Activated T-helper 2 cell treated with anti-CD3 and anti-CD28 coated beads, Interferon-gamma antibody, Interleukin-2, Interleukin-4, amounts not matched to agents 10 μg/mL and 5 μg/mL and 100 μg/mL, durations not matched to agents 14 hours and 24 hours and 36 hours (primary cell): ENCODE data around the gene WFDC1. TPM values are rescaled to one million over a fixed set of nuclear protein-coding genes. Genes with fewer than 3 reads are reported as not detected.
"Not testable (repeated sequence)": the region's sequence is repeated elsewhere in the genome, so short reads cannot be mapped to it uniquely, and the experiment has no call there.

Source experiments
- DNase-seq: peaks from one replicate; pipeline ENCODE4 v3.0.0; 2021; ENCODE audit warnings: low spot score
- H3K27ac Mint-ChIP-seq: one replicate; pipeline ENCODE4 v1.8.0; 2021; ENCODE audit warnings: mixed read lengths
- H3K27me3 Mint-ChIP-seq: one replicate; pipeline ENCODE4 v1.8.0; 2021; ENCODE audit warnings: low read depth, mixed read lengths
- H3K36me3 Mint-ChIP-seq: one replicate; pipeline ENCODE4 v1.8.0; 2021; ENCODE audit warnings: low read depth, mixed read lengths
- H3K4me1 Mint-ChIP-seq: one replicate; pipeline ENCODE4 v1.8.0; 2021; ENCODE audit warnings: low read depth, mixed read lengths
- H3K4me3 Mint-ChIP-seq: one replicate; pipeline ENCODE4 v1.8.0; 2021; ENCODE audit warnings: low read depth, mild to moderate bottlenecking, moderate library complexity, mixed read lengths
- H3K9me3 Mint-ChIP-seq: one replicate; pipeline ENCODE4 v1.8.0; 2021; ENCODE audit warnings: mixed read lengths
- intact Hi-C: fragments of 100-400 bp; cut with micrococcal nuclease; formaldehyde crosslinking; loops from one replicate; pipeline ENCODE4 v1.15.1; 2023
- total RNA-seq: library from RNA; stranded (reverse); gene quantifications from 2 replicates; pipeline ENCODE4 v1.2.3, GENCODE V29; 2022

The WFDC1 gene
- total RNA-seq, 1 donor from 2014 or later = not detected

DNA sequence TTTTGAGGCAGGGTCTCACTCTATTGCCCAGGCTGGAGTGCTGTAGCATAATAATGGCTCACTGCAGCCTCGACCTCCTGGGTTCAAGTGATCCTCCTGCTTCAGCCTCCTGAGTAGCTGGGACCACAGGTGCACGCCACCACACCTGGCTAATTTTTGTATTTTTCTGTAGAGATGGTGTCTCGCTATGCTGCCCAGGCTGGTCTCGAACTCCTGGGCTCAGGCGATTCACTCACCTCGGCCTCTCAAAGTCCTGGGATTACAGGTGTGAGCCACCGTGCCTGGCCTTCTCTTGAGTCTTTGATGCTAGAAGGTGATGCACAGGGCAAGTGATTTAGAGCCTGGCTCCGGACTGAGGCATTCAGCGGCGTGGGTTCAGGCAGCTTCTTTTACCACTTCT, 49.1 kb downstream of the WFDC1 start:
- H3K4me3 Mint-ChIP-seq, intact Hi-C loops, H3K4me1 Mint-ChIP-seq, H3K27me3 Mint-ChIP-seq, DNase-seq, H3K9me3 Mint-ChIP-seq, H3K27ac Mint-ChIP-seq, H3K36me3 Mint-ChIP-seq: not testable (repeated sequence)

GRCh38 chr16:84344781-84345180, 50.1 kb downstream of the WFDC1 start:
- H3K4me1 Mint-ChIP-seq = no peaks in the 10 kb centered on the region
- H3K27ac Mint-ChIP-seq = no peak overlapping the region
- no peaks in the 10 kb centered on the region for H3K9me3 Mint-ChIP-seq
- no peak for DNase-seq
- no peak overlapping the region for H3K4me3 Mint-ChIP-seq
- no peaks in the 10 kb centered on the region for H3K36me3 Mint-ChIP-seq
- intact Hi-C loops = no loop called here
- H3K27me3 Mint-ChIP-seq = no peaks in the 10 kb centered on the region

DNA sequence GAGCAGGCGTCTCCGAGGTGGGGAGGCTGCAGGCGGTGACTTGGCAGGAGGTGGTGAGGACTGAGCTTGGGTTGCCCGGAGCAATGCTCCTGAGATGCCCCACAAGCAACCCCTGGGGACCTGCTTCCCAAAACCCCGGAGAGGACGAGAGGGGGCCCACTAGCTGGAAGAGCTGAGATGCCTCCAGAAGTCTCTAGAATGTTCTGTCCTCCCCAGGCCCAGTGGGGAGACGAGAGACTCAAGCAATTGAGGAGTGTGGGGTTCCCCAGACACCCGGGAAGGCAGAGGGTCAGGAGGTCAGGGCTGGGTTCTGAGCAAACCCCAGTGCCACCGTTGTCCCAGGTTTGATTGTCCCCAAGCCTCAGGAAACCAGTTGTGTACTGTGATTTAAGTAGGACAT, 52.5 kb downstream of the WFDC1 start:
- intact Hi-C loops = no loop called here
- Mint-ChIP-seq H3K27ac (no peak overlapping the region), H3K36me3 (no peaks in the 10 kb centered on the region), H3K9me3 (no peaks in the 10 kb centered on the region), H3K27me3 (peaks cover 3% of the 10 kb centered on the region), H3K4me3 (no peak overlapping the region), H3K4me1 (no peaks in the 10 kb centered on the region)
- DNase-seq = no peak

DNA sequence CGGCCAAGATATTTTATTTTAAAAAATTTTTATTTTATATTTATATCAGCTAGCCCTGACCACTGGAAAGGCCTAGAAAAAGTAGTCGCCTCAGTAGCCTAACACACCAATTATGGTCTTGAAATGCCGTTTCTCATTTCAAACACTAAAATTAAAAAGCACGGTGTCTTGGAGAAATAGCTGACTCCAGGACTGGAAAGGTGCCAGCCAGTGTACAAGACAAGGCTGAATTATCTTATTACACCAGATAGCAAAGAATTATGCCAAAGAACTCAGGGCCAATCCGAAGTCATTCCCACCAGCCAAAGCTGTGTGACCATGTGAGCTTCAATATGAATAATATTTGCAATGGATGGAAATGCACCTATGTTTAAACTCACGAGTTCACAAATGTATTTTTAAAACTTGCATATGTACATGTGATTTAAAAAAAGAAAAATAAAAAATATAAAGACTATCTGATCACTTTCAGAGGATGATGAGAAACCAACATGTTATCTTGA, 53.8 kb downstream of the WFDC1 start:
- Mint-ChIP-seq H3K36me3 (no peaks in the 10 kb centered on the region), H3K4me1 (no peaks in the 10 kb centered on the region)

DNA sequence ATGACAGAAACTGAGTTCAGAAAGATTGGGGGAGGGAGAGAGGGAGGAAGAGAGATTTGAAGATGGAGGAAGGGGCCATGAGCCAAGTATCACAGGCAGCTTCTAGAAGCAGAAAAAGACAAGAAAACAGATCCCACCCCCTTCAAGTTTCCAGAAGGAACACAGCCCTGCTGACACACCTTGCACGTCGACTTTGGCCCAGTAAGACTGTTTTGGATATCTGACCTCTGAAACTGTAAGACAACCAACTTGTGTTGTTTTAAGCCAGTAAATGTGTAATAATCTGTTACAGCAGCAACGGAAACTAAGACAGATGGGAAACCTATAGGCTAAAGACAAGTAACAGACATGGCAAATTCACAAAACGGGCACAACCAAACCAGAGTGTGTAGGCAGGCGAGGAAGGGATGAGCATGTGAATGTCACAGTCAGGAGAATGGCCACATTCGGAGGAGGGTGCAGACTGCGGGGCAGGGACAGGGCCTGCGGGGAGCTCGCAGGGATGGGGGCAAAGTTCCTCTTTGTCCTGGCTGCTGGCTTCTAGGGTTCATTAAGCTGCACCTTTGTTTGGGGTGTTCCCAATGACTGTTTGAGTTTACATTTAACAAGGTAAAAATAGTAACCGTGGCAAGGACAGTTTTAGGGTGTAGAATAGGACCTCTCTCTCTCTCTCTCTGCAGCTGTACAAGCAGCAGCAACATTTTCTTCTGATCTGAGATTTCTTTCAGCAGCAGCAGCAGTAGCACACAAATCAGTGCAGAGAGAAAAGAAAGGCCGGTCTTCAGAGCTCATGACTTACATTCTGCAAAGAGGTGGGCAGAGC, 55.4 kb downstream of the WFDC1 start:
- Mint-ChIP-seq H3K36me3 (no peaks in the 10 kb centered on the region), H3K27ac (no peak overlapping the region), H3K4me3 (no peak overlapping the region), H3K9me3 (no peaks in the 10 kb centered on the region), H3K4me1 (no peaks in the 10 kb centered on the region), H3K27me3 (peaks cover 7% of the 10 kb centered on the region)
- intact Hi-C loops = no loop called here
- DNase-seq = no peak

More for the DNA sequence above, 53.8 kb downstream of the WFDC1 start:
- no peak overlapping the region for H3K27ac Mint-ChIP-seq
- DNase-seq = no peak
- H3K27me3 Mint-ChIP-seq = peaks cover 7% of the 10 kb centered on the region
- intact Hi-C loops = no loop called here
- no peaks in the 10 kb centered on the region for H3K9me3 Mint-ChIP-seq
- H3K4me3 Mint-ChIP-seq = no peak overlapping the region

- H3K4me1 Mint-ChIP-seq = no peaks in the 10 kb centered on the region
- H3K9me3 Mint-ChIP-seq = no peaks in the 10 kb centered on the region
- no peak for DNase-seq
- no peak overlapping the region for H3K4me3 Mint-ChIP-seq
- intact Hi-C loops = no loop called here
- H3K27me3 Mint-ChIP-seq = peaks cover 7% of the 10 kb centered on the region
- no peak overlapping the region for H3K27ac Mint-ChIP-seq
- no peaks in the 10 kb centered on the region for H3K36me3 Mint-ChIP-seq
Observed at GRCh38 chr16:84350685-84351400, 56.2 kb downstream of the WFDC1 start.

DNA sequence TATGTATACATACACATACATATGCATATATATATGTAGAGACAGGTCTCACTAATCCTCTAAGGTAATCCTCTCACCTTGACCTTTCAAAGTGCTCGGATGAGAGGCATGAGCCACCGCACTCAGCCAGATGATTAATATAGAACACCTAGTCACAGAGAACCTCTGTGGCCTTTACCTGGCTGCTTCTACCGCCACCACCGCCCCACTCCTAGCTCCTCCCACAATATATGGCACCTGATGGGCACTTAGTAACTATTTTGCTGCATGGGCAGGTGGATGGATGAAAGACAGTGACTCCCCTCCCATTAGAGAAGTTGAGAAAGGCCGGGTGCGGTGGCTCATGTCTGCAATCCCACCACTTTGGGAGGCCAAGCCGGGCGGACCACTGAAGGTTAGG, 57.0 kb downstream of the WFDC1 start:
- no peak for DNase-seq
- Mint-ChIP-seq H3K36me3 (no peaks in the 10 kb centered on the region), H3K27me3 (peaks cover 7% of the 10 kb centered on the region), H3K4me3 (no peak overlapping the region), H3K9me3 (no peaks in the 10 kb centered on the region), H3K4me1 (peaks cover under 1% of the 10 kb centered on the region), H3K27ac (no peak overlapping the region)
- intact Hi-C loops = no loop called here

DNA sequence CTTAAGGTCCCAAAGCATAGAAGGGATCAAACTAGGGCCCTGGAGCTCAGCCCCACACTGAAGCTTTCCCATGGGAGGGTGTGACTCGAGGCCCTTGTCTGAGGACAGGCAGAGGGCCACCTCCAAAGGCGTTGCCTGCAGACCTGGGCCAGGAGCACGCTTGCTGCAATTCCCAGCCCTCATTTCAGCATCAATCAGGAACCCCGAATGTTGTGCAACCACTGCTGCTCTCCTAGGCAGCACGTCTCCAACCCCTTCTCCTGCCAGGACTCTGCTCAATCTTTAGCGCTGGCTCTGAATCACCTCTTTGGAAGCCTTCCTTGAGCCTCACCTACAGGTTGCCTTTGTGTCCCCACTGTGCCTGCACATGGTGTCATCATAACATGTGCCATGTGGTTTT, 59.6 kb downstream of the WFDC1 start:
- peaks cover 19% of the 10 kb centered on the region for H3K4me1 Mint-ChIP-seq
- intact Hi-C loops = no loop called here
- H3K4me3 Mint-ChIP-seq = no peak overlapping the region

DNA sequence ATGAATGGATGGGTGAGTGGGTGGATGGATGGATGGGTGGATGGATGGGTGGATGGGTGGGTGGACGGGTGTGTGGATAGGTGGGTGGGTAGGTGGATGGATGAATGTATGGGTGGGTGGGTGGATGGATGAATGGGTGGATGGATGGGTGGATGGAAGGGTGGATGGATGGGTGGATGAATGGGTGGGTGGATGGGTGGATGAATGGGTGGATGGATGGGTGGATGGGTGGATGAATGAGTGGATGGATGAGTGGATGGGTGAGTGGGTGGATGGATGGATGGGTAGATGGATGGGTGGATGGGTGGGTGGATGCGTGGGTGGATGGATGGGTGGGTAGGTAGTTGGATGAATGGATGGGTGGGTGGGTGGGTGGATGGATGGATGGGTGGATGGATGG, 60.5 kb downstream of the WFDC1 start:
- H3K27me3 Mint-ChIP-seq = peaks cover 5% of the 10 kb centered on the region
- no peaks in the 10 kb centered on the region for H3K9me3 Mint-ChIP-seq
- intact Hi-C loops = no loop called here
- H3K4me1 Mint-ChIP-seq = peaks cover 27% of the 10 kb centered on the region
- H3K27ac Mint-ChIP-seq = no peak overlapping the region
- DNase-seq = no peak
- H3K4me3 Mint-ChIP-seq = no peak overlapping the region
- no peaks in the 10 kb centered on the region for H3K36me3 Mint-ChIP-seq

More for the DNA sequence above, 59.6 kb downstream of the WFDC1 start:
- Mint-ChIP-seq H3K36me3 (no peaks in the 10 kb centered on the region), H3K9me3 (no peaks in the 10 kb centered on the region), H3K27ac (no peak overlapping the region), H3K27me3 (peaks cover 7% of the 10 kb centered on the region)
- no peak for DNase-seq

- Mint-ChIP-seq H3K36me3 (peaks cover 4% of the 10 kb centered on the region), H3K9me3 (no peaks in the 10 kb centered on the region), H3K4me1 (peaks cover 37% of the 10 kb centered on the region), H3K4me3 (no peak overlapping the region), H3K27me3 (peaks cover 5% of the 10 kb centered on the region), H3K27ac (no peak overlapping the region)
- intact Hi-C loops = no loop called here
- DNase-seq = no peak
Observed at GRCh38 chr16:84356176-84356575, 61.5 kb downstream of the WFDC1 start.

GRCh38 chr16:84356591-84357116, 62.0 kb downstream of the WFDC1 start:
- peaks cover 4% of the 10 kb centered on the region for H3K36me3 Mint-ChIP-seq
- intact Hi-C loops = no loop called here
- no peaks in the 10 kb centered on the region for H3K9me3 Mint-ChIP-seq
- DNase-seq = no peak
- peaks cover 37% of the 10 kb centered on the region for H3K4me1 Mint-ChIP-seq
- no peak overlapping the region for H3K27ac Mint-ChIP-seq
- peaks cover 5% of the 10 kb centered on the region for H3K27me3 Mint-ChIP-seq
- no peak overlapping the region for H3K4me3 Mint-ChIP-seq

DNA sequence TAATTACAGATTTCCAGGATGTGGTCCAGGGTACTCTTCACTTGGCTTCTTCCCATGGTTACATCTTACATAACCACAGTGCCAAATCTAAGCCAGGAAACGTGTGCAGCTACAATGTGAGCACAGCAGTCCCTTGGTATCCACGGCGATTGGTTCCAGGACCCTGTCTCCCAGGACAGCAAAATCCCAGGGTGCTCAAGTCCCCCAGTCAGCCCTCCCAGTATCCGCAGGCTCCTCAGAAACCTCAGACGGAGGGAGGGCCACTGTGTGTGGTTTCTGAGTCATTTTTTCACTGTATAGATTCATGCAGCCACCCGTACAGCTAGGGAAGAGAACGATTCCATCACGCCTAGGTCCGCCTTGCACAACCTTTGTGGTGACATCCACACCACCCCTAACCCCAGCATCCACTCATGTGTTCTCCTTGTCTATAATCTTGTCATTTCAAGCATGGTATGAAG, 62.5 kb downstream of the WFDC1 start:
- H3K27me3 Mint-ChIP-seq = peaks cover 4% of the 10 kb centered on the region
- H3K9me3 Mint-ChIP-seq = no peaks in the 10 kb centered on the region
- H3K4me3 Mint-ChIP-seq = no peak overlapping the region
- intact Hi-C loops = no loop called here
- H3K4me1 Mint-ChIP-seq = peaks cover 37% of the 10 kb centered on the region
- no peak for DNase-seq
- peak overlapping the region; percentile 13 for H3K27ac Mint-ChIP-seq
- H3K36me3 Mint-ChIP-seq = peaks cover 4% of the 10 kb centered on the region
